Stimulated activated CD8-positive, alpha-beta memory T cell treated with anti-CD3 and anti-CD28 coated beads, Interleukin-12 subunit alpha, Interleukin-12 subunit beta, amount 100 ng/mL, for 1 hour (primary cell): Measurements from ENCODE around the gene EFCAB11.

Experiments used
- DNase-seq: peaks from one replicate; pipeline ENCODE4 v3.0.0-alpha.2; 2020; ENCODE audit warnings: low read depth

EFCAB11 gene

GRCh38 chr14:89954070-89955021 is at the start of gene EFCAB11:
Gene EFCAB11 (minus strand): TSS chr14:89954730. CDS start chr14:89954660, 70 bp downstream.
- peak; percentile 86 for DNase-seq

- DNase-seq: no peak
Measured at GRCh38 chr14:90003526-90004307, 49.2 kb upstream of the EFCAB11 start.

GRCh38 chr14:90000935-90001334 is 46.4 kb upstream of the EFCAB11 start:
- DNase-seq: no peak

- no peak for DNase-seq
Measured at GRCh38 chr14:89996963-89997362, 42.4 kb upstream of the EFCAB11 start.

GRCh38 chr14:89992273-89992672 is 37.7 kb upstream of the EFCAB11 start:
- DNase-seq: no peak

GRCh38 chr14:89990623-89991275 is 36.2 kb upstream of the EFCAB11 start:
- DNase-seq: no peak

- no peak for DNase-seq
Measured at GRCh38 chr14:89990218-89990617, 35.7 kb upstream of the EFCAB11 start.

GRCh38 chr14:89988787-89989186 is 34.3 kb upstream of the EFCAB11 start:
- DNase-seq: no peak

GRCh38 chr14:89987161-89987475 is 32.6 kb upstream of the EFCAB11 start:
- DNase-seq: no peak

- no peak for DNase-seq
Measured at GRCh38 chr14:89986462-89987160, 32.1 kb upstream of the EFCAB11 start.

- no peak for DNase-seq
Measured at GRCh38 chr14:89983375-89983774, 28.8 kb upstream of the EFCAB11 start.

- DNase-seq: no peak
Measured at GRCh38 chr14:89978656-89979055, 24.1 kb upstream of the EFCAB11 start.

- no peak for DNase-seq
Measured at GRCh38 chr14:89977668-89978067, 23.1 kb upstream of the EFCAB11 start.

GRCh38 chr14:89973234-89973823 is 18.8 kb upstream of the EFCAB11 start:
- peak; percentile 29 for DNase-seq

GRCh38 chr14:89965839-89966238 is 11.3 kb upstream of the EFCAB11 start:
- DNase-seq: no peak

GRCh38 chr14:89963288-89963978 is 8.9 kb upstream of the EFCAB11 start:
- no peak for DNase-seq

GRCh38 chr14:89960914-89961313 is 6.4 kb upstream of the EFCAB11 start:
- DNase-seq: no peak

GRCh38 chr14:89959853-89960445 is 5.4 kb upstream of the EFCAB11 start:
- no peak for DNase-seq

- no peak for DNase-seq
Measured at GRCh38 chr14:89958966-89959365, 4.4 kb upstream of the EFCAB11 start.

GRCh38 chr14:89957791-89958190 is 3.3 kb upstream of the EFCAB11 start:
- no peak for DNase-seq

- no peak for DNase-seq
Measured at GRCh38 chr14:89957376-89957775, 2.8 kb upstream of the EFCAB11 start.
